CD4-positive, alpha-beta T cell (primary cell): ENCODE data around the gene CLCF1. TPM values are rescaled to one million over a fixed set of nuclear protein-coding genes. Genes with fewer than 3 reads are reported as not detected.

Source experiments
- ATAC-seq: fragments of 200-7000 bp; cut with Tn5 transposase; one replicate; pipeline ENCODE4 v1.10.0; 2022; ENCODE audit warnings: mild to moderate bottlenecking; ENCODE audit not compliant: poor library complexity
- CTCF ChIA-PET: fragments of 350-600 bp; sonication (Branson Sonifier 250); formaldehyde crosslinking; loops from one replicate; lab custom pipeline; 2021; ENCODE audit warnings: antibody characterized with exemption, inconsistent platforms; lab: Charles Lee
- POLR2A ChIA-PET: fragments of 350-600 bp; sonication (Branson Sonifier 250); formaldehyde crosslinking; loops from one replicate; lab custom pipeline; 2021; ENCODE audit warnings: antibody characterized with exemption, inconsistent platforms; lab: Charles Lee
- DNase-seq, 14 experiments: peaks; one replicate each; pipeline ENCODE4 v3.0.0-alpha.2; 2013 to 2020; ENCODE audit warnings: mixed read lengths in 2 of 14
- H3K27ac ChIP-seq, 2 donors: one replicate each; pipeline versions ENCODE4 v1.5.1 to v1.7.0; 2013; ENCODE audit warnings: low read length in 2 of 2, low read depth in 1 of 2, mild to moderate bottlenecking in 1 of 2
- H3K27me3 ChIP-seq, 2 experiments: 1 replicate in 1 of 2; 2 replicates in 1 of 2; pipeline versions ENCODE4 v1.6.1 to v1.7.0; 2013; ENCODE audit warnings: low read length in 2 of 2, control low read depth in 1 of 2, mild to moderate bottlenecking in 1 of 2, moderate library complexity in 1 of 2; ENCODE audit not compliant: insufficient read depth in 2 of 2, control insufficient read depth in 1 of 2
- H3K36me3 ChIP-seq: one replicate; pipeline ENCODE4 v1.6.1; 2013; ENCODE audit warnings: low read length, control low read depth; ENCODE audit not compliant: insufficient read depth
- H3K4me1 ChIP-seq: one replicate; pipeline ENCODE4 v1.6.1; 2013; ENCODE audit warnings: low read length, control low read depth; ENCODE audit not compliant: insufficient read depth
- H3K4me3 ChIP-seq: one replicate; pipeline ENCODE4 v1.5.1; 2013; ENCODE audit warnings: mild to moderate bottlenecking, low read length, moderate library complexity
- H3K9me3 ChIP-seq, 2 experiments: 1 replicate in 1 of 2; 2 replicates in 1 of 2; pipeline versions ENCODE4 v1.6.1 to v1.7.0; 2013; ENCODE audit warnings: low read length in 2 of 2, mild to moderate bottlenecking in 2 of 2, control low read depth in 1 of 2, moderate library complexity in 1 of 2; ENCODE audit not compliant: control insufficient read depth in 1 of 2, insufficient read depth in 1 of 2
- H3K27ac Mint-ChIP-seq: one replicate; pipeline ENCODE4 v1.8.0; 2020; ENCODE audit warnings: mixed read lengths
- H3K27me3 Mint-ChIP-seq: one replicate; pipeline ENCODE4 v1.8.0; 2021; ENCODE audit warnings: mixed read lengths
- H3K36me3 Mint-ChIP-seq: one replicate; pipeline ENCODE4 v1.8.0; 2021; ENCODE audit warnings: low read depth, mixed read lengths
- H3K4me1 Mint-ChIP-seq: one replicate; pipeline ENCODE4 v1.8.0; 2021; ENCODE audit warnings: low read depth, mixed read lengths
- H3K4me3 Mint-ChIP-seq: one replicate; pipeline ENCODE4 v1.8.0; 2020; ENCODE audit warnings: mild to moderate bottlenecking, mixed read lengths
- H3K9me3 Mint-ChIP-seq: one replicate; pipeline ENCODE4 v1.8.0; 2020; ENCODE audit warnings: mixed read lengths
- intact Hi-C, 2 experiments: fragments of 100-400 bp; cut with DNase I in 1 of 2; cut with micrococcal nuclease in 1 of 2; formaldehyde crosslinking; loops; one replicate each; pipeline versions ENCODE4 v1.15.1 to v1.9.0; 2023 to 2025; cut with DNase I, micrococcal nuclease
- total RNA-seq, 174 experiments: library from RNA in 2 of 174; stranded (reverse) in 2 of 174; gene quantifications; one replicate each; pipeline ENCODE4 v1.2.3 and lab custom pipeline; 2021 to 2026
- TF ChIP-seq, protein P1 (sequence below): fragments of 200-600 bp; IDR thresholded peaks from one replicate; pipeline ENCODE4 v1.8.0; 2022; ENCODE audit warnings: antibody characterized with exemption, mild to moderate bottlenecking

CLCF1 gene
- total RNA-seq, 2 experiments from 2014 or later, result 6.0 to 6.9 TPM

DNA sequence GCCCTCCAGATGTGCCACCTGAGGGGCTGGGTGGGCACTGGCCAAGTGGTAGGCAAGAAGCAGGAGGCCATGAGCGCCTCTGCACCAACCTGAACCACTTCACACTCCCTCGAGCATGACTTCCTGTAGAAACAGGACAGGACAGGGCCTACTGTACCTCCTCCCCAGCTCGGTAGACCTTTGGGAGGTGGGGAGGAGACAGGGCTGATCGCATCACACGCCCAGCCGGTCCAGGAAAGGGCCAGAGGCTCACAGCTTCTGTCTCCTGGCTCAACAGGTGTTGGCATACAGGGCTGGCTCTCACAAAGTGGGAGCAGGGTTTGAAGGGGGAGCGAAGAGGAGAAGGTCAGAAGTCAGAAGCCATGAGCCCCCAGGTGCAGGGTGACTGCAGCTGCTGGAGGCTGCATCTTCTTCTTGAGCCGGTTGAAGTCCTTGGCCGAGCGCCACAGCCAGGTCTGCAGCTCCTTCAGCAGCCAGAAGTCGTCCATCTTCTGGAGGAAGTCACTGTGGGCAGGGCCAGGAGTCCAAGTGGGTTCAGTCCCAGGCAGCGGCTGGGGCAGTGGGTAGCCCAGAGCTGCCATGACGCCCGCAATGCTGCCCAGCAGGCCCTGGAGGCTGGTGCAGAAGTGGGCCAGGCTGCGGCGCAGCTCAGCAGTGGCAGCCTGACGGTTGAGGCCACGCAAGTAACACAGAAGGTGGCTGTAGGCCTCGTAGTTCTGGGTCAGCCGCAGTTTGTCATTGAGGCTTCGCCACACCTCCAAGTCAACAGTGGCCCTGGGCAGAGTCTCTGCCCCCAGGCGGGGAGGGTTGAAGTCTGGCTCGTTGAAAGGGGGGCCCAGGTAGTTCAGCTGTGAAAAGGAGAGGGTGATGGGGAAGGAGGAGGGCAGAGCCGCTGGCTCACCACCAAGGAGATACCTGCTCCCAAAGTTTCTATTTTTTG lies 8.3 kb downstream of the CLCF1 start:
- no peak overlapping the region for H3K27ac ChIP-seq
- Mint-ChIP-seq H3K36me3 (no peaks in the 10 kb centered on the region), H3K27ac (peak overlapping the region; percentile 43), H3K9me3 (no peaks in the 10 kb centered on the region), H3K4me1 (peaks cover 60% of the 10 kb centered on the region), H3K27me3 (peaks cover 5% of the 10 kb centered on the region), H3K4me3 (no peak overlapping the region)
- CTCF ChIA-PET, result interaction anchor here (8.3 kb wide), 1 partner anchor 18 kb away, joined by 33 read pairs; no protein-coding TSS in a partner anchor
- POLR2A ChIA-PET, result interaction anchor here (1.5 to 1.9 kb wide), 3 partner anchors 12 to 36 kb away, joined by 3 to 7 read pairs (median 4); partner anchors contain the start of genes POLD4 and PPP1CA
- intact Hi-C loops, result no loop called here
- DNase-seq, result peak in 1 of 14 experiments; percentile 16
- TF ChIP-seq, protein P1, sequence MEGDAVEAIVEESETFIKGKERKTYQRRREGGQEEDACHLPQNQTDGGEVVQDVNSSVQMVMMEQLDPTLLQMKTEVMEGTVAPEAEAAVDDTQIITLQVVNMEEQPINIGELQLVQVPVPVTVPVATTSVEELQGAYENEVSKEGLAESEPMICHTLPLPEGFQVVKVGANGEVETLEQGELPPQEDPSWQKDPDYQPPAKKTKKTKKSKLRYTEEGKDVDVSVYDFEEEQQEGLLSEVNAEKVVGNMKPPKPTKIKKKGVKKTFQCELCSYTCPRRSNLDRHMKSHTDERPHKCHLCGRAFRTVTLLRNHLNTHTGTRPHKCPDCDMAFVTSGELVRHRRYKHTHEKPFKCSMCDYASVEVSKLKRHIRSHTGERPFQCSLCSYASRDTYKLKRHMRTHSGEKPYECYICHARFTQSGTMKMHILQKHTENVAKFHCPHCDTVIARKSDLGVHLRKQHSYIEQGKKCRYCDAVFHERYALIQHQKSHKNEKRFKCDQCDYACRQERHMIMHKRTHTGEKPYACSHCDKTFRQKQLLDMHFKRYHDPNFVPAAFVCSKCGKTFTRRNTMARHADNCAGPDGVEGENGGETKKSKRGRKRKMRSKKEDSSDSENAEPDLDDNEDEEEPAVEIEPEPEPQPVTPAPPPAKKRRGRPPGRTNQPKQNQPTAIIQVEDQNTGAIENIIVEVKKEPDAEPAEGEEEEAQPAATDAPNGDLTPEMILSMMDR, result no peak
- peaks cover 4% of the 10 kb centered on the region for H3K36me3 ChIP-seq
- ATAC-seq, result peak; percentile 45
- no peak overlapping the region for H3K4me3 ChIP-seq
- no peaks in the 10 kb centered on the region for H3K27me3 ChIP-seq
- H3K9me3 ChIP-seq, result no peaks in the 10 kb centered on the region
- H3K4me1 ChIP-seq, result peaks cover 61% of the 10 kb centered on the region

DNA sequence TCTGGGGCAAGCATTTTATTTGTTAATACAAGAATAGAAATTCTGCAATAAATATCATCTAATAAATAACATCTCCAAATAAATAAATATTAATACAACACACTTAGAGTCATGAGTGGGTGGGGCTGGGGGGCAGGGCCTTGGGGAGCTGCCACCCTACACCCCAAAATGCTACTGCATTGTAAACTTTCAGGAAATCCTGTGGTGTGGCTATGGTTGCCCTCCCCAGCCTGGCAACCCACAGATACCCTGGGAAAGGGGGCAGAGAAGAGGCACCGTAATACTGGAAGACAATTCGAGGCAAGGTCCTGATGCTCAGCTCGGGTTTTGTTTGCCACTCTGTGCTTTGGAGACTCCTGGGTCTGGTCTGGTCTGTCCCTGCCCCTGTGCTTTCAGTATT lies 9.2 kb downstream of the CLCF1 start:
- Histone ChIP-seq H3K9me3 (no peaks in the 10 kb centered on the region), H3K27ac (no peak overlapping the region), H3K27me3 (no peaks in the 10 kb centered on the region), H3K4me1 (peaks cover 52% of the 10 kb centered on the region), H3K36me3 (peaks cover 4% of the 10 kb centered on the region), H3K4me3 (no peak overlapping the region)
- intact Hi-C loops, result no loop called here
- ChIA-PET CTCF (interaction anchor here (8.3 kb wide), 1 partner anchor 18 kb away, joined by 33 read pairs; no protein-coding TSS in a partner anchor), POLR2A (interaction anchor here (1.5 to 1.9 kb wide), 3 partner anchors 11 to 37 kb away, joined by 3 to 7 read pairs (median 4); partner anchors contain the start of genes POLD4 and PPP1CA)
- Mint-ChIP-seq H3K36me3 (no peaks in the 10 kb centered on the region), H3K4me1 (peaks cover 52% of the 10 kb centered on the region), H3K27ac (peak overlapping the region; percentile 43), H3K9me3 (no peaks in the 10 kb centered on the region), H3K4me3 (no peak overlapping the region), H3K27me3 (peaks cover 5% of the 10 kb centered on the region)
- DNase-seq (peak in 2 of 14 experiments; percentile 37 to 61), ATAC-seq (peak; percentile 38)
- TF ChIP-seq, protein P1, result no peak

DNA sequence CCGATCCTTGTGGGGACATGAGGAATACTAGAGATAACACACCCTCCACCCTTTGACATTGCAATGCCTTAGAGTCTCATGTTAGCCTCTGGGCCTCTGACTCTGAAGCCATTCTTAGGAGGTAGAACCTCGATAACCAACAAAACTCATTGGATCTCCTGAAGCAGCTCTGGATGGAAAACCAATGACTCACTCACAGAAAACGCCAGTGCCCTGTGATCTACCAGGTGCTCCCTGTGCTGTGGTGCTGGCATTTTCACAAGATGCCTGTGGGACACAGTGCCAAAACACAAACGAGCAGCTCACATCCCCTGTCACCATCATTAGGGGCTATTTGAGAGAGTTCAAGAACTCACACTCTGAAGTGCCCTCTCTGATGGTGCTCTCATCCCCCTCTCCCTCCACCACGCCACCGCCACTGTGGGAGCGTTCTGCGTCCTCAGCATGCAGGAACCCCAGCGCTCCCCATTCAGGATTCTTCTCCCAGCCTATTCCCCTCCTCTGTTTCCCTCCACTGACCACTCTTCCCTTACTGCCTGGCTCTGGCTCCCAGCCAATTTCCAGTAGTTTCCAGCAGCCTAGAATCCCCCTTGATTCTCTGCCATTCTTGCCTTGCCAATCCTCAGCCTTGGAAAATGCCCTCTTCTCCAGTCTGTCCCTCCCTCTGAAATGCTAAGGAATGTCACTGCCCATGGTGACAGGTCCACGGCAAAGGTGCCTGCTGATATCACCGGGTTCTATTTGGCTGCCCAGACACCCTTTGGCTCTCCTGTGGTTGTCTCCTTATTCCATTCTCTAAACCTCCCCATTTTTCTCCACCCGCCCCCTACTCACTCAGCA lies 15.3 kb downstream of the CLCF1 start:
- H3K4me3 ChIP-seq, result no peak overlapping the region
- Mint-ChIP-seq H3K4me1 (peaks cover 33% of the 10 kb centered on the region), H3K36me3 (peaks cover 5% of the 10 kb centered on the region), H3K9me3 (no peaks in the 10 kb centered on the region), H3K4me3 (no peak overlapping the region), H3K27ac (peak overlapping the region; percentile 36), H3K27me3 (no peaks in the 10 kb centered on the region)
- intact Hi-C loops, result loop anchor here (1.0 to 10.0 kb wide), 4 partner anchors 24 to 403 kb away; partner anchors contain the start of genes ACY3 (in 1 of the 2) and PC (in 1 of the 2)
- ChIA-PET CTCF (interaction anchor here (3.4 to 10.0 kb wide), 3 partner anchors 11 to 25 kb away, joined by 20 to 241 read pairs (median 33); no protein-coding TSS in a partner anchor), POLR2A (interaction anchor here (1.4 to 2.1 kb wide), 2 partner anchors 24 to 59 kb away, joined by 3 to 11 read pairs; no protein-coding TSS in a partner anchor)
- H3K27me3 ChIP-seq, result no peaks in the 10 kb centered on the region
- TF ChIP-seq, protein P1, result no peak
- no peak overlapping the region for H3K27ac ChIP-seq
- DNase-seq (no peak), ATAC-seq (no peak)
- H3K4me1 ChIP-seq, result peaks cover 42% of the 10 kb centered on the region
- H3K9me3 ChIP-seq, result no peaks in the 10 kb centered on the region
- no peaks in the 10 kb centered on the region for H3K36me3 ChIP-seq
